Lung (tissue), 16 donors: ENCODE measurements around the gene LEKR1. TPM values are rescaled to one million over a fixed set of nuclear protein-coding genes. Genes with fewer than 3 reads are reported as not detected.

ENCODE experiments used
- ATAC-seq: fragments of 200-7000 bp; cut with Tn5 transposase; one replicate; pipeline ENCODE4 v1.9.1; 2020; ENCODE audit warnings: moderate number of reproducible peaks; ENCODE audit not compliant: insufficient read depth, low FRiP score
- DNase-seq, 3 donors: peaks; one replicate each; pipeline ENCODE4 v3.0.0-alpha.2; 2013 to 2017
- H3K27ac ChIP-seq, 2 donors: one replicate each; pipeline ENCODE4 v1.5.1; 2013; ENCODE audit warnings: mild to moderate bottlenecking in 2 of 2, moderate library complexity in 2 of 2, control low read depth in 1 of 2, inconsistent platforms in 1 of 2, low read depth in 1 of 2, low read length in 1 of 2
- H3K27me3 ChIP-seq, 3 donors: one replicate each; pipeline ENCODE4 v1.5.1; 2013; ENCODE audit warnings: low read length in 2 of 3; ENCODE audit not compliant: control insufficient read depth in 3 of 3, insufficient read depth in 3 of 3
- H3K36me3 ChIP-seq, 4 donors: one replicate each; pipeline ENCODE4 v1.5.1; 2013; ENCODE audit warnings: low read length in 4 of 4, mild to moderate bottlenecking in 1 of 4, moderate library complexity in 1 of 4; ENCODE audit not compliant: control insufficient read depth in 4 of 4, insufficient read depth in 4 of 4
- H3K4me1 ChIP-seq, 5 donors: one replicate each; pipeline ENCODE4 v1.5.1; 2013; ENCODE audit warnings: low read length in 5 of 5, mild to moderate bottlenecking in 2 of 5, moderate library complexity in 1 of 5; ENCODE audit not compliant: control insufficient read depth in 5 of 5, insufficient read depth in 5 of 5
- H3K4me3 ChIP-seq: one replicate; pipeline ENCODE4 v1.5.1; 2013; ENCODE audit warnings: mild to moderate bottlenecking, control low read depth, moderate library complexity
- H3K9ac ChIP-seq, 2 donors: one replicate each; pipeline ENCODE4 v1.5.1; 2013; ENCODE audit warnings: low read length in 2 of 2, control low read depth in 1 of 2; ENCODE audit not compliant: insufficient read depth in 1 of 2
- H3K9me3 ChIP-seq, 4 donors: one replicate each; pipeline ENCODE4 v1.5.1; 2013; ENCODE audit warnings: low read length in 3 of 4, mild to moderate bottlenecking in 1 of 4, moderate library complexity in 1 of 4; ENCODE audit not compliant: control insufficient read depth in 4 of 4, insufficient read depth in 3 of 4
- CTCF ChIP-seq: IDR thresholded peaks from 2 replicates; pipeline ENCODE4 v1.5.1; 2012; ENCODE audit warnings: mild to moderate bottlenecking; ENCODE audit errors: control extremely low read depth, extremely low read depth
- WGBS, 2 donors: extraction: QIAGEN DNeasy Blood & Tissue Kit; methylation state at CpG; one replicate each; pipeline ENCODE4 v1.1.7; 2013; 5-methylcytosine and 5-hydroxymethylcytosine counted together
- long read RNA-seq, 5 donors: transcript quantifications; one replicate each; lab custom pipeline, GENCODE V29; 2026
- polyA plus RNA-seq, 2 donors: library from polyadenylated mRNA; stranded (reverse); fragments of 200-250 nt; gene quantifications; one replicate each; pipeline ENCODE4 v1.2.1, GENCODE V29; 2013
- total RNA-seq, 2 donors: library from RNA; depleted of rRNA in 1 of 2; stranded (reverse); fragments of >200 nt in 1 of 2; gene quantifications; one replicate each; pipeline ENCODE4 v1.2.1, GENCODE V29; 2014 to 2021
- donor health status: control.
- donor health status: control.
- donor health status: Bipolar disorder and iron deficiency.
- donor health status: healthy.
- donor health status: DM: yes; HTN: yes; CAD: no.

The LEKR1 gene
- total RNA-seq: 1 to 10 TPM; 5.4 TPM
- polyA plus RNA-seq: under 1 TPM; 0.71 to 0.92 TPM
- long read RNA-seq, donor 1, partial matches to known transcripts: 0 of 1 reads
- long read RNA-seq, donor 1, other reads (novel, unspliced or antisense): 0 of 1 reads
- long read RNA-seq, donor 2: 0 reads
- long read RNA-seq, donor 3: 0 reads
- long read RNA-seq, donor 4: 0 reads
- long read RNA-seq, donor 5: 0 reads

GRCh38 chr3:156826144-156826895, at the start of gene LEKR1:
TSS of gene LEKR1 (plus strand) at chr3:156826353. CDS start at chr3:156829330, 2,977 bp downstream.
- peak within 1 kb of the TSS; percentile 63 for H3K4me3 ChIP-seq
- peaks cover 0 to 13% (median 2%) of the 10 kb centered on the region in 5 donors for H3K4me1 ChIP-seq
- peak within 1 kb of the TSS; percentile 71 to 91 for H3K9ac ChIP-seq
- ATAC-seq: peak; percentile 94
- 0 to 1% methylated on average over 55 to 63 of the region's 63 CpGs for WGBS, 2 donors
- no peaks in the 10 kb centered on the region for H3K27me3 ChIP-seq
- peak; percentile 94 to 95 (median 94) for DNase-seq
- no peaks in the 10 kb centered on the region for H3K36me3 ChIP-seq
- H3K27ac ChIP-seq: peak within 1 kb of the TSS; percentile 97 to 98
- no peak for TF ChIP-seq CTCF
- no peaks in the 10 kb centered on the region for H3K9me3 ChIP-seq

- Histone ChIP-seq H3K27ac (no peak overlapping the region), H3K9ac (no peak overlapping the region), H3K4me1 (peaks cover 0 to 2% (median 0%) of the 10 kb centered on the region in 5 donors), H3K36me3 (no peaks in the 10 kb centered on the region), H3K27me3 (no peaks in the 10 kb centered on the region), H3K4me3 (no peak overlapping the region), H3K9me3 (no peaks in the 10 kb centered on the region)
- ATAC-seq (no peak), DNase-seq (no peak)
- TF ChIP-seq CTCF: no peak
Measured at GRCh38 chr3:156776871-156777270, 49.3 kb upstream of the LEKR1 start.

- ATAC-seq (peak; percentile 19), DNase-seq (no peak)
- Histone ChIP-seq H3K36me3 (no peaks in the 10 kb centered on the region), H3K9me3 (no peaks in the 10 kb centered on the region), H3K27ac (no peak overlapping the region), H3K27me3 (no peaks in the 10 kb centered on the region), H3K4me3 (no peak overlapping the region), H3K9ac (no peak overlapping the region), H3K4me1 (no peaks in the 10 kb centered on the region)
- no peak for TF ChIP-seq CTCF
- WGBS, 2 donors: 70 to 92% methylated on average over 4 of the region's 4 CpGs
Measured at GRCh38 chr3:156781310-156782230, 44.6 kb upstream of the LEKR1 start.
